Measurements from ENCODE around the gene ZNF587B.
"Not testable (repeated sequence)": the region's sequence is repeated elsewhere in the genome, so short reads cannot be mapped to it uniquely, and the experiment has no call there.

DNA sequence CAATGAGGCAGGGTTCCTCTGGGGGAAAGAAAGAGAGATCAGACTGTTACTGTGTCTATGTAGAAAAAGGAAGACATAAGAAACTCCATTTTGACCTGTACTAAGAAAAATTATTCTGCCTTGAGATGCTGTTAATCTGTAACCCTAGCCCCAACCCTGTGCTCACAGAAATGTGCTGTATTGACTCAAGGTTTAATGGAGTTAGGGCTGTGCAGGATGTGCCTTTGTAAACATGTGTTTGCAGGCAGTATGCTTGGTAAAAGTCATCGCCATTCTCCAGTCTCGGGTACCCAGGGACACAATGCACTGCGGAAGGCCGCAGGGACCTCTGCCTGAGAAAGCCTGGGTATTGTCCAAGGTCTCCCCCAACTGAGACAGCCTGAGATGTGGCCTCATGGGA lies 6.5 kb upstream of the ZNF587B start:
- not testable (repeated sequence) for TF ChIP-seq CTCF, POLR2A (IDR thresholded peaks at IDR 0.05)

All from testis (tissue), 2 donors.